Spleen (tissue), 11 donors: ENCODE data around the gene SMIM33. TPM values are rescaled to one million over a fixed set of nuclear protein-coding genes. Genes with fewer than 3 reads are reported as not detected.

Source experiments
- DNase-seq: peaks from one replicate; pipeline ENCODE4 v3.0.0-alpha.2; 2020
- H3K27ac ChIP-seq, 8 donors: fragments of 200-600 bp; sonication (generic) in 7 of 8; 1 replicate in 4 of 8; 2 replicates in 4 of 8; pipeline versions ENCODE4 v1.5.0 to v1.8.0; 2016 to 2021; ENCODE audit warnings: inconsistent platforms in 4 of 8, mild to moderate bottlenecking in 4 of 8, moderate library complexity in 1 of 8
- H3K27me3 ChIP-seq, 7 donors: fragments of 200-600 bp; sonication (generic) in 6 of 7; replicated peaks in 1 of 7; 1 replicate in 4 of 7; 2 replicates in 3 of 7; pipeline versions ENCODE4 v1.5.0 to v1.8.0; 2016 to 2021; ENCODE audit warnings: inconsistent platforms in 3 of 7, mild to moderate bottlenecking in 1 of 7
- H3K36me3 ChIP-seq, 6 donors: fragments of 200-600 bp; sonication (generic) in 5 of 6; 1 replicate in 4 of 6; 2 replicates in 2 of 6; pipeline versions ENCODE4 v1.5.0 to v1.8.0; 2016 to 2021; ENCODE audit warnings: inconsistent platforms in 2 of 6
- H3K4me1 ChIP-seq, 6 donors: fragments of 200-600 bp; sonication (generic) in 5 of 6; 1 replicate in 3 of 6; 2 replicates in 3 of 6; pipeline versions ENCODE4 v1.5.0 to v1.8.0; 2016 to 2021; ENCODE audit warnings: inconsistent platforms in 3 of 6
- H3K4me3 ChIP-seq, 8 donors: fragments of 200-600 bp; sonication (generic) in 7 of 8; 1 replicate in 4 of 8; 2 replicates in 4 of 8; pipeline versions ENCODE4 v1.5.0 to v1.8.0; 2016 to 2021; ENCODE audit warnings: inconsistent platforms in 4 of 8, mild to moderate bottlenecking in 4 of 8, moderate library complexity in 2 of 8
- H3K9me3 ChIP-seq, 8 donors: fragments of 200-600 bp; sonication (generic) in 7 of 8; 1 replicate in 4 of 8; 2 replicates in 4 of 8; pipeline versions ENCODE4 v1.5.0 to v1.8.0; 2016 to 2021; ENCODE audit warnings: inconsistent platforms in 4 of 8
- POLR2A ChIP-seq, 3 donors: fragments of 450-650 bp; IDR thresholded peaks; one replicate each; pipeline ENCODE4 v1.5.1; 2017; ENCODE audit warnings: antibody characterized with exemption in 3 of 3, mild to moderate bottlenecking in 1 of 3
- POLR2AphosphoS5 ChIP-seq, 3 donors: sonication (generic); formaldehyde crosslinking; IDR thresholded peaks; one replicate each; pipeline ENCODE4 v1.5.1; 2017; ENCODE audit warnings: antibody characterized with exemption in 3 of 3
- WGBS, 5 donors: extraction: QIAGEN DNeasy Blood & Tissue Kit in 3 of 5; methylation state at CpG; one replicate each; pipeline versions ENCODE4 v1.1.5 to v1.1.7; 2013 to 2018; 5-methylcytosine and 5-hydroxymethylcytosine counted together
- intact Hi-C: fragments of 100-400 bp; cut with DNase I; formaldehyde crosslinking; loops from one replicate; pipeline ENCODE4 v1.15.0; 2023; ENCODE audit warnings: low total_unique reads
- polyA plus RNA-seq, 3 donors: library from polyadenylated mRNA; stranded (reverse); fragments of 200-250 nt; gene quantifications; one replicate each; pipeline ENCODE4 v1.2.1, GENCODE V29; 2013
- total RNA-seq, 7 donors: library from RNA; depleted of rRNA in 3 of 7; stranded (reverse); fragments of >200 nt in 3 of 7; fragmentation: NEBNext Ultra II Directional in 4 of 7; extraction: Animal tissue kit (Norgen Biotek cat#: 25700) in 4 of 7; gene quantifications; one replicate each; pipeline versions ENCODE4 v1.1.0 to v1.2.1, GENCODE V29; 2016 to 2021
- TF ChIP-seq, protein P1 (sequence below), 11 experiments: fragments of 200-600 bp in 7 of 11; fragments of 450-650 bp in 4 of 11; sonication (generic) in 4 of 11; IDR thresholded peaks in 8 of 11; conservative IDR thresholded peaks in 3 of 11; 1 replicate in 7 of 11; 2 replicates in 4 of 11; pipeline versions ENCODE4 v1.4.0 to v1.8.0; 2016 to 2021; ENCODE audit warnings: antibody characterized with exemption in 11 of 11, inconsistent platforms in 4 of 11, mild to moderate bottlenecking in 1 of 11
- donor health status: healthy with polysubstance abuse.
- donor health status: DM: no; HTN: no; CAD: no; lungs with moderate emphysema.
- donor health status: DM: no; HTN: no; CAD: no.
- donor health status: Bipolar disorder and iron deficiency.
- donor health status: healthy.
- donor health status: DM: no; HTN: no; CAD: no.
- donor health status: DM: yes; HTN: yes; CAD: no.

The SMIM33 gene
- total and polyA plus RNA-seq, 10 donors, result 0.03 to 0.24 TPM; not detected in 8

DNA sequence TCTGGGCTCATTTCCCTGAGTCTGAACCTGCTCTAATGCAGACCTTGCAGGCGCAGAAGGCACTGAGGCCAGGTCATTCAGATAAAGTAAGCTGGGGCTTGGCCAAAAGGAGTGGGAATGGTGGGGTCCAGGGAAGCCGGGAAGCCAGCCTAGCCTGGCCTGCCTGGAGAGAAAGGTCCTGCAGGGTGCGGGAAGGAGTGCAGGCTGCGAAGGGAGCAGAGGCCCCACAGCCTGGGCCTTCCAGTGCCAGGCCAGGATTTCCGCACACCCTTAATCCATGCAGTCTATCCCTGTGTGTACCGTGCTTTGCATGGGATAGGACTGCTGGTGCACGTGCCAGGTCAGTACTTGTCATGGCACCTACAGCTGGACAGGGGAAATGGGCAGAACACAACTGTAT lies 15.4 kb downstream of the SMIM33 start:
- Histone ChIP-seq H3K4me1 (peaks cover 0 to 53% (median 35%) of the 10 kb centered on the region in 6 donors), H3K4me3 (no peak overlapping the region), H3K27me3 (no peaks in the 10 kb centered on the region), H3K36me3 (no peaks in the 10 kb centered on the region), H3K27ac (no peak overlapping the region), H3K9me3 (no peaks in the 10 kb centered on the region)
- TF ChIP-seq, protein P1, sequence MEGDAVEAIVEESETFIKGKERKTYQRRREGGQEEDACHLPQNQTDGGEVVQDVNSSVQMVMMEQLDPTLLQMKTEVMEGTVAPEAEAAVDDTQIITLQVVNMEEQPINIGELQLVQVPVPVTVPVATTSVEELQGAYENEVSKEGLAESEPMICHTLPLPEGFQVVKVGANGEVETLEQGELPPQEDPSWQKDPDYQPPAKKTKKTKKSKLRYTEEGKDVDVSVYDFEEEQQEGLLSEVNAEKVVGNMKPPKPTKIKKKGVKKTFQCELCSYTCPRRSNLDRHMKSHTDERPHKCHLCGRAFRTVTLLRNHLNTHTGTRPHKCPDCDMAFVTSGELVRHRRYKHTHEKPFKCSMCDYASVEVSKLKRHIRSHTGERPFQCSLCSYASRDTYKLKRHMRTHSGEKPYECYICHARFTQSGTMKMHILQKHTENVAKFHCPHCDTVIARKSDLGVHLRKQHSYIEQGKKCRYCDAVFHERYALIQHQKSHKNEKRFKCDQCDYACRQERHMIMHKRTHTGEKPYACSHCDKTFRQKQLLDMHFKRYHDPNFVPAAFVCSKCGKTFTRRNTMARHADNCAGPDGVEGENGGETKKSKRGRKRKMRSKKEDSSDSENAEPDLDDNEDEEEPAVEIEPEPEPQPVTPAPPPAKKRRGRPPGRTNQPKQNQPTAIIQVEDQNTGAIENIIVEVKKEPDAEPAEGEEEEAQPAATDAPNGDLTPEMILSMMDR (IDR thresholded peaks at IDR 0.05 in 8 of 11, conservative IDR thresholded peaks at IDR 0.05 in 3 of 11), result no peak
- TF ChIP-seq POLR2AphosphoS5 (IDR thresholded peaks at IDR 0.05), result no peak
- no peak for TF ChIP-seq POLR2A (IDR thresholded peaks at IDR 0.05)
- intact Hi-C loops, result no loop called here
- WGBS, 5 donors, result 90 to 95% (median 91%) methylated on average over 5 to 7 of the region's 7 CpGs
- DNase-seq, result no peak

DNA sequence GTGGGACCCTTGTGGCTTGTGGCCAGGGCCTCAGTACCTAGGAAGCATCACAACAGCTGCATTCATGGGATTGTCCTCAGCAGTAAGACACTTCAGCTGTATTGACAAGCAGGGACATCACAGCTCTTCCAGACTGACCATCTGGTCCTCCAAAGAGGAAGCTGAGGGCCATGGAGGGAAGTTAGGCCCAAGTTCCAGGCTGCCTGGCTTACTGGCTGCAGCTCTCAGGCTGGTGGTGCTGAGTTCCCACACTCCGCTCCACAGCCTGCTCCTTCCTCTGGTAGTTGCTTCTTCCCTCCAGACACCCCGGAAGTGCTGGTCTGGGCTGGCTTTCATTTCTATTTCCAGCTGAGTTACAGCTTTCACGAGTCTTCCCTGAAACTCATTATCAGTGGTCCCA lies 17.5 kb downstream of the SMIM33 start:
- Histone ChIP-seq H3K4me3 (no peak overlapping the region), H3K36me3 (no peaks in the 10 kb centered on the region), H3K4me1 (peaks cover 0 to 43% (median 18%) of the 10 kb centered on the region in 6 donors), H3K27ac (peak overlapping the region in 7 of 8 donors; percentile 33 to 78 (median 66)), H3K27me3 (no peaks in the 10 kb centered on the region), H3K9me3 (no peaks in the 10 kb centered on the region)
- TF ChIP-seq, protein P1 (IDR thresholded peaks at IDR 0.05 in 8 of 11, conservative IDR thresholded peaks at IDR 0.05 in 3 of 11), result no peak
- TF ChIP-seq POLR2AphosphoS5 (IDR thresholded peaks at IDR 0.05) (peak in 2 of 3 donors; percentile 10 to 41), POLR2A (IDR thresholded peaks at IDR 0.05) (no peak)
- WGBS, 5 donors, result 34 to 61% (median 37%) methylated on average over 3 of the region's 3 CpGs
- peak; percentile 77 for DNase-seq
- intact Hi-C loops, result no loop called here

DNA sequence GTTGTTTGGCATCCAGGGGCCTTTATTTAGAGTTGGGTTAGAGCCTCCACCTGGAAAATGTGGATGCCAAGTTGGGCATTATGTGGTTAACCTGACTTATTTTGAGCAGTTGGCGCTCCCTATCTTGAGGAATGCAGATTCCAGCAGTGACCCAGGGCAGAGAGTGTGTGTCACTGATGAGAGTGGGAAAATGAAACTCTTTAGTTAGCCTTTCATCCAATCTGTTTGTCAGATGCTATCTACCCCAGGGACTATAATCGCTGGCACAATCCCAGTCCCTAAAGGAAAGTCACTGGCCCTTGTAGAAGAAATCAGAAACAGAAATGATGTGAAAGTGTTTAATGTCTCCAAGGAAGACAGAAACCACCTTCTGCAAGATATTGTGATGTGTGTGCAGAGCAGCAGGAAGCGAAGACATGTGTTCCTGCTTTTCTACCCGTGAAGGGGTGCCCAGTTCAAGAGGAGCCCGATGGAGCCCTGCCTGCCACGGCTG lies 21.9 kb downstream of the SMIM33 start:
- Histone ChIP-seq H3K4me3 (no peak overlapping the region), H3K27ac (peak overlapping the region in 5 of 8 donors; percentile 13 to 47 (median 17))
- intact Hi-C loops, result no loop called here

DNA sequence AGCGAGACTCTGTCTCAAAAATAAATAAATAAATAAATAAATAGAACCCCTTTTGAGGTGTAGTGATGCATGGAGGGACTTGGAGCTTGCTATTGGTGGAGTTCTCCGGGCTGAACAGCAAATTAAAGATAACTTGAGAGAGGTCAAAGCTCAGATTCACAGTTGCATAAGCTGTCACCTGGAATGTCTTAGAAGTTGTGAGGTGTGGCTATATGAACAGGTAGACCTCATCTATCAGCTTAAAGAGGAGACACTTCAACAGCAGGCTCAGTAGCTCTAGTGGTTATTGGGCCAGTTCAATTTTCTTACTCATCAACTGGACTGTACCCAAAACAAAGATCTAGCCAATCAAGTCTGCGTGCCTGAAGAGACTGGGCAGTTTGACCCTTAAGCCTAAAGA lies 23.5 kb downstream of the SMIM33 start:
- intact Hi-C loops, result no loop called here
- H3K4me3 ChIP-seq, result no peak overlapping the region
- WGBS, 5 donors, result 96 to 98% (median 97%) methylated on average over 3 of the region's 3 CpGs
- H3K36me3 ChIP-seq, result no peaks in the 10 kb centered on the region
- H3K27me3 ChIP-seq, result no peaks in the 10 kb centered on the region
- no peak for DNase-seq
- no peak overlapping the region for H3K27ac ChIP-seq
- peaks cover 0 to 23% (median 5%) of the 10 kb centered on the region in 6 donors for H3K4me1 ChIP-seq
- TF ChIP-seq, protein P1 (IDR thresholded peaks at IDR 0.05 in 8 of 11, conservative IDR thresholded peaks at IDR 0.05 in 3 of 11), result no peak
- TF ChIP-seq POLR2AphosphoS5 (IDR thresholded peaks at IDR 0.05) (no peak), POLR2A (IDR thresholded peaks at IDR 0.05) (no peak)
- H3K9me3 ChIP-seq, result no peaks in the 10 kb centered on the region

More for the DNA sequence above, 21.9 kb downstream of the SMIM33 start:
- Histone ChIP-seq H3K4me1 (peaks cover 0 to 35% (median 9%) of the 10 kb centered on the region in 6 donors), H3K27me3 (no peaks in the 10 kb centered on the region), H3K36me3 (no peaks in the 10 kb centered on the region), H3K9me3 (no peaks in the 10 kb centered on the region)
- peak; percentile 40 for DNase-seq
- TF ChIP-seq, protein P1 (IDR thresholded peaks at IDR 0.05 in 8 of 11, conservative IDR thresholded peaks at IDR 0.05 in 3 of 11), result no peak
- no peak for TF ChIP-seq POLR2A (IDR thresholded peaks at IDR 0.05)
- peak in 1 of 3 donors; percentile 19 for TF ChIP-seq POLR2AphosphoS5 (IDR thresholded peaks at IDR 0.05)
- 26 to 31% (median 30%) methylated on average over 6 of the region's 6 CpGs for WGBS, 5 donors
